Measurements from ENCODE around the gene SEC14L2. TPM values are rescaled to one million over a fixed set of nuclear protein-coding genes. Genes with fewer than 3 reads are reported as not detected.

Gene SEC14L2
- total and polyA plus RNA-seq, 2 of the 8 experiments (the other 6 are each of a cell fraction or from before 2014, with no cell fraction given): 2.8 to 3.2 TPM

GRCh38 chr22:30408388-30409102 is 11.7 kb downstream of the SEC14L2 start (continued):
- TF ChIP-seq CTCF (IDR thresholded peaks at IDR 0.05; ENCODE audit: control extremely low read depth in 1 of 3, insufficient read depth in 1 of 3, low read depth in 1 of 3, low read length in 3 of 3) (no peak), CEBPB (IDR thresholded peaks at IDR 0.05; ENCODE audit: low read depth, low read length) (no peak), NRF1 (IDR thresholded peaks at IDR 0.05; ENCODE audit: low read depth, low read length) (no peak), SUZ12 (IDR thresholded peaks at IDR 0.05; ENCODE audit: low read length) (no peak), ATF3 (IDR thresholded peaks at IDR 0.05; ENCODE audit: insufficient read depth, low read depth, low read length) (no peak), TAF1 (IDR thresholded peaks at IDR 0.05; ENCODE audit: low read depth, low read length) (no peak), HDAC2 (IDR thresholded peaks at IDR 0.05; ENCODE audit: borderline replicate concordance in 1 of 2, low read depth in 2 of 2, low read length in 2 of 2) (no peak)
